ENCODE data around the gene SLC6A9.

The SLC6A9 gene

DNA sequence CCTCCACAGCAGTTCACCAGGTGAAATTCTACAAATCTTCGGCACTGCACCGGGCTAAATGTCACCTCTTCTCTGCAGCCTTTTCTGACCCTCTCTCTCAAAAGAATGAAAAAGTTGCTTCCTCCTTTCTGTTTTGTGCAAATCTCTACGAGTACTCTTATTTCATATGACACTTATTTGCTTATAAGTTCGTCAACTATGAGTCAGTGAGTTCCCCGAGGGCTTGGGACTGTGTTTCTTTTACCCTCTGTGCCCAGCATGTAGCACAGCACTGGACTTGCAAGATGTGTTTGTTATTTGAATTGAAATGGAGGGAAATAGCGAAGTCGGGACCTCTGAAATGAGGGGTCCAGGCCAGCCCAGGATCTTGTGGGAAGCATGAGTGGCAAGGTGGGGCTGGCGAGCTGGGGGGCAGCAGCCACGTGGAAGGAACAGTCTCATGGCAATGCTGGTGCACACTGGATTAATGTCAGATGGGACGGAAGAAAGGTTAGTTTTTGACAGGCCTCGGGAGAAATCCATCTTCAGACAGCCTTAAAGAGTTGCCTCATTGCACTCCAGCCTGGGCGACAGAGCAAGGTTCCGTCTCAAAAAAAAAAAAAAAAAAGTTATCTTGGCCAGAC lies 6.2 kb downstream of the SLC6A9 start:
- no peak for DNase-seq (ENCODE audit: low read depth)
- no peak overlapping the region for H3K4me3 ChIP-seq (ENCODE audit: control insufficient read depth, low read depth, low read length)
- TF ChIP-seq, protein P1, sequence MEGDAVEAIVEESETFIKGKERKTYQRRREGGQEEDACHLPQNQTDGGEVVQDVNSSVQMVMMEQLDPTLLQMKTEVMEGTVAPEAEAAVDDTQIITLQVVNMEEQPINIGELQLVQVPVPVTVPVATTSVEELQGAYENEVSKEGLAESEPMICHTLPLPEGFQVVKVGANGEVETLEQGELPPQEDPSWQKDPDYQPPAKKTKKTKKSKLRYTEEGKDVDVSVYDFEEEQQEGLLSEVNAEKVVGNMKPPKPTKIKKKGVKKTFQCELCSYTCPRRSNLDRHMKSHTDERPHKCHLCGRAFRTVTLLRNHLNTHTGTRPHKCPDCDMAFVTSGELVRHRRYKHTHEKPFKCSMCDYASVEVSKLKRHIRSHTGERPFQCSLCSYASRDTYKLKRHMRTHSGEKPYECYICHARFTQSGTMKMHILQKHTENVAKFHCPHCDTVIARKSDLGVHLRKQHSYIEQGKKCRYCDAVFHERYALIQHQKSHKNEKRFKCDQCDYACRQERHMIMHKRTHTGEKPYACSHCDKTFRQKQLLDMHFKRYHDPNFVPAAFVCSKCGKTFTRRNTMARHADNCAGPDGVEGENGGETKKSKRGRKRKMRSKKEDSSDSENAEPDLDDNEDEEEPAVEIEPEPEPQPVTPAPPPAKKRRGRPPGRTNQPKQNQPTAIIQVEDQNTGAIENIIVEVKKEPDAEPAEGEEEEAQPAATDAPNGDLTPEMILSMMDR (IDR thresholded peaks at IDR 0.05; ENCODE audit: control insufficient read depth, insufficient read depth, low read depth, low read length, missing control alignments): no peak

DNA sequence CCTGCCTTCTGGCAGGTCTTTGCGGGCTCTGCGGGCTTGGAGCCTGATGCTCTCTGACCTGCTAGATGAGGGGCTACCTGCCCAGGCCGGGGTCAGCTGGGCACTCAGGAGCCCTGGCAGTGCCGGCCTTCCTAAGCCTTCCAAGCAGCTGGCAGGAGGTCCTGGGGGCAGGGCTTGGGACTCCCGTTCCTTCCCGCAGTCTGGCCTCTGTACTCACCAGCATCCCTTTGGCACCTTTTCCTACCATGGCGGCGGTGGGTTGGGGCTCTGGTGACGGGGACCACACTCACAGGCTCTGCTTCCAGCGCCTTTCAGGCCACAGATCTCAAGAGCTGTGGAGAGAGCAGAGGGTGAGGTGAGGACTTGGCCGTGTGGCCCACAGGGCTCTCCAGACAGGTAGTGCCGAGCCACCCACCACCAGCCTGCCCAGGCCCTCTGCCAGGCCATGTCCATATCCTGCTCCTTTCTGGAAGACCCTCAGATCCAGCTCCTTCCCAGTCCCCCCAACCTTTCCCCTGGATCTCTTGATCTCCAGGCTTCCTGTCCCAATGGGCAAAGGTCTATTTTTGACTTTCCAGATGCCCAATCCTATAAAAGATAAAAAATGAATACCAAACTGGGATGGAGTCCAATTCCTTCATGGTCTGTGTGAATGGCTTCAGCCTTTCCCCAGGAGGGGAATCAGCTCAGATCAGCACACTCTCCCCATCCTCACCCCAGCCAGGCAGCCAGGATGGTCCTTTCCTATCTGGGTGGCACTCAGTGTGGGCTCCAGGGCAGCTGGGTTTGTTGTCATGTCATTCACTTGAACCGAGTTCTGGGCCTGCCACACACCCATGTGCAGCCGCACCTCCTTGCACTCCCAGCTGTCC lies 7.0 kb downstream of the SLC6A9 start:
- no peak for DNase-seq (ENCODE audit: low read depth)
- H3K4me3 ChIP-seq (ENCODE audit: control insufficient read depth, low read depth, low read length): no peak overlapping the region
- TF ChIP-seq, protein P1 (IDR thresholded peaks at IDR 0.05; ENCODE audit: control insufficient read depth, insufficient read depth, low read depth, low read length, missing control alignments): no peak

DNA sequence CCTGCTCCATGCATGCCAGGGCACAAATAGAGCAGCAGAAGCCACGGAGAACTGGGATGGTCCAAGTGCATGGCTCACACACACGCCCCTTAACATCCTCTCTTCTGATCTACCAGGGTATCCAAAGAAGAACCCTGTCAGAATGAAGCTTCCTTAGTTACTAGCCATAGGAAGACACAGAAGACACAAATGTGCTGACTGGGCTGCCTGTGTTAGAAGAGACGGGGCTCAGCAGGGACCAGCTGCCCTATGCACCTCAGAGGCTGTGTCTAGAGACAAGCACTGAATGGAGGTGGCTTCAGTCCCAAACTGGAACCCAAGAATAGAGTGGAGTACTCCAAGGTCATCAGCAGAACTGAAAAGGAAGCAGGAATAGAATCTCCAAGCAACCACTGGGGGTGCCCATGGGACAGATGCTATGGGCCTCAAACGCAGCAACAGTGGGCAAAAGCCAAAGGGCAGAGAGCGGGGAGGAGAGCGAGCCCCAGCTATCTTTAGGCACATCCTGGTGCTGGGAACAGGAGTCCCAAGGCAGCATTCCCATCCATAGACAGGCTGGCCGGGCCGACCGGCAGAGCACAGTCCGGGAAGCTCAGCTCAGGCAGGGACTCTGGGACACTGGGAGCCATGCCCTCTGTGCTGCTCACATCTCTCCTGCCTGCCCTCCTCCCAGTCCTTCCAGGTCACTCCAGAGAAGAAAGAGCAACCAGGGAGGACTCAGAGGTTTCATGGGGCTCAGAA lies 9.5 kb downstream of the SLC6A9 start:
- TF ChIP-seq, protein P1 (IDR thresholded peaks at IDR 0.05; ENCODE audit: control insufficient read depth, insufficient read depth, low read depth, low read length, missing control alignments): no peak
- no peak overlapping the region for H3K4me3 ChIP-seq (ENCODE audit: control insufficient read depth, low read depth, low read length)
- no peak for DNase-seq (ENCODE audit: low read depth)

DNA sequence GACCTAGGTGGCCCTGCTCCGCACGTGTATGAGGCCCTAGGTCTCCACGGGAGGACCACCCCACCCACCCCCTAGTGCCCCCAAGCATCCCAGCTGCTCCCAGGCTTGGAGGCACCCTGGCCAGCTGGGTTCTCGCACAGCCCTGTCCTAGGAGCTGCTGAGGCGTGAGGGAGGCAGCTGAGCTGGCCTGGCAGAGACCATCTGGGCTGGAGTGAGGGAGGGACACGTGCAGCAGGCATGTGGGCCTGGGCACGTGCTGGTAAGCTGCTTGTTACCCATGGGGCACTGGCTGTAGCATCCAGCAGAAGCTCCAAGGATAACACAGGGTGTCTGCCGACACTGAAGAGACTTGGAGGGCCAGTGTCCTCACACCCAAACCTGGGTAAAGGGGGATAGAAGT lies 10.1 kb downstream of the SLC6A9 start:
- H3K4me3 ChIP-seq (ENCODE audit: control insufficient read depth, low read depth, low read length): no peak overlapping the region
- TF ChIP-seq, protein P1 (IDR thresholded peaks at IDR 0.05; ENCODE audit: control insufficient read depth, insufficient read depth, low read depth, low read length, missing control alignments): no peak
- no peak for DNase-seq (ENCODE audit: low read depth)

DNA sequence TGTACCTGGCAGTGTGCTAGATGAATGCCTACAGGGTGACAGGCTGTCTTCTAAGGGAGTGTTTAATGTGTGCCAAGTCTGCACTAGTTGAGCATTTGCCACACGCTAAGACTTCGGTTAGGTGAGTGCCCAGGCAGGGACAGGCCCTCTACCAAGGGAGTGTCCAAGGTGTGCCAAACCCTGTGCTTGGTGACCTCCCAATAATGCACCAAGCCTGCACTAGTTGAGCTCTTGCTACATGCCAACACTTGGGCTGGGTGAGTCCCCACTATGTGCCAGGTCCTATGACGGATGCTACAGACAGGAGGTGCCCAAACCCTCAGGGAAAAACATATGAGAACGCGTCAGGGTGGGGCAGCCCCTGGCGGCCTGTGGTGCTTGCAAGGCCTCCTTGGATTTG lies 10.8 kb downstream of the SLC6A9 start:
- H3K4me3 ChIP-seq (ENCODE audit: control insufficient read depth, low read depth, low read length): no peak overlapping the region
- TF ChIP-seq, protein P1 (IDR thresholded peaks at IDR 0.05; ENCODE audit: control insufficient read depth, insufficient read depth, low read depth, low read length, missing control alignments): no peak
- DNase-seq (ENCODE audit: low read depth): no peak

DNA sequence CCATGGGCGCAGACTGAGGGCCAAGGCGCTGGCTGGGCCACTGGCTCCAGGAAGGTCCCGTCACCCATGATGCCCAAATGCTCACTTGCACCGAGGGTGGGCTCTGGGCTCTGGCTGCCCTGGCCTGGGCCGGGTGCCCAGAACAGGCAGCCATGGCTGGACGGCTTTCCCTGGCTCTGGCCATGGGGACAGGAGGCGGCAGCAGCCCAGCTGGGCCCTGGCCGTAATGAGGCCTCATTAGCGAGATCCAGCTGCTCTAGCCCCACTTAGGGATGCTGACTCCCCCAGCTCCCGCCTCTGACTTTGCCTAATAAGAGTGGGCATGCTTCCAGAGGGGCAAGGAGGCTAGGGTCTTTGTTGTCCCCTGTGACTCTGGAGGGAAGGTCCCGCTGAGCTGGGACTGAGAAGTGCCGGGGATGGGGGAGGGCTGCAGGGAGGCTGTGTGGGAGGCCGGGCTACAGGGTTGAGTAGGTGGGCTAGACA lies 11.8 kb downstream of the SLC6A9 start:
- no peak for DNase-seq (ENCODE audit: low read depth)
- TF ChIP-seq, protein P1 (IDR thresholded peaks at IDR 0.05; ENCODE audit: control insufficient read depth, insufficient read depth, low read depth, low read length, missing control alignments): no peak
- H3K4me3 ChIP-seq (ENCODE audit: control insufficient read depth, low read depth, low read length): no peak overlapping the region

Measured in AG09309 (cell line).